Neural progenitor cell (in vitro differentiated cells): ENCODE measurements around the gene SCN10A.

Experiments
- CTCF ChIP-seq: fragments of 200-600 bp; sonication (generic); IDR thresholded peaks from 2 replicates; pipeline ENCODE4 v1.5.1; 2017; ENCODE audit warnings: antibody characterized with exemption, mild to moderate bottlenecking
- EZH2phosphoT487 ChIP-seq: fragments of 200-600 bp; sonication (generic); IDR thresholded peaks from 2 replicates; pipeline ENCODE4 v1.6.1; 2017; ENCODE audit warnings: antibody characterized with exemption

- TF ChIP-seq CTCF (no peak), EZH2phosphoT487 (no peak)
These were observed 84.5 kb downstream of the SCN10A start for GRCh38 chr3:38731522-38731921.
